Testis (tissue), 2 donors: ENCODE measurements around the gene BBLN.

Source experiments
- POLR2A ChIP-seq: fragments of 450-650 bp; IDR thresholded peaks from one replicate; pipeline ENCODE4 v1.6.1; 2017; ENCODE audit warnings: antibody characterized with exemption, mild to moderate bottlenecking, moderate library complexity
- TF ChIP-seq, protein P1 (sequence below), 3 experiments: fragments of 450-650 bp in 2 of 3; fragments of 200-600 bp in 1 of 3; sonication (generic) in 1 of 3; IDR thresholded peaks; one replicate each; pipeline ENCODE4 v1.5.1; 2016 to 2019; ENCODE audit warnings: antibody characterized with exemption in 3 of 3, mild to moderate bottlenecking in 2 of 3, moderate library complexity in 1 of 3

DNA sequence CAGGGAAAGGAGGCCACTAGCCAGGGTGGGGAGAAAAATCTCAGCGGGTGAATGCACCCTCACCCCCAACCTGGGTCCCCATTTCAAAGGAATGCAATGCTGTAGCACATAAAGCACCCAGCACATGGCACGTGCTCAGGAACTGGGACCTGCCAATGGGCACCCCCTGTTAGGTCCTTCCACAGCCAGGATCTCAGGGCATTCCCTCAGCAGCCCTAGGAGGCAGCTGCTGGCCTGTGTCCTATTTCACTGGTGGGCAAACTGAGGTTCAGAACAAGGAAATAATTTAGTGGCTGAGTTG, 51.9 kb downstream of the BBLN start:
- no peak for TF ChIP-seq POLR2A
- TF ChIP-seq, protein P1, sequence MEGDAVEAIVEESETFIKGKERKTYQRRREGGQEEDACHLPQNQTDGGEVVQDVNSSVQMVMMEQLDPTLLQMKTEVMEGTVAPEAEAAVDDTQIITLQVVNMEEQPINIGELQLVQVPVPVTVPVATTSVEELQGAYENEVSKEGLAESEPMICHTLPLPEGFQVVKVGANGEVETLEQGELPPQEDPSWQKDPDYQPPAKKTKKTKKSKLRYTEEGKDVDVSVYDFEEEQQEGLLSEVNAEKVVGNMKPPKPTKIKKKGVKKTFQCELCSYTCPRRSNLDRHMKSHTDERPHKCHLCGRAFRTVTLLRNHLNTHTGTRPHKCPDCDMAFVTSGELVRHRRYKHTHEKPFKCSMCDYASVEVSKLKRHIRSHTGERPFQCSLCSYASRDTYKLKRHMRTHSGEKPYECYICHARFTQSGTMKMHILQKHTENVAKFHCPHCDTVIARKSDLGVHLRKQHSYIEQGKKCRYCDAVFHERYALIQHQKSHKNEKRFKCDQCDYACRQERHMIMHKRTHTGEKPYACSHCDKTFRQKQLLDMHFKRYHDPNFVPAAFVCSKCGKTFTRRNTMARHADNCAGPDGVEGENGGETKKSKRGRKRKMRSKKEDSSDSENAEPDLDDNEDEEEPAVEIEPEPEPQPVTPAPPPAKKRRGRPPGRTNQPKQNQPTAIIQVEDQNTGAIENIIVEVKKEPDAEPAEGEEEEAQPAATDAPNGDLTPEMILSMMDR (IDR thresholded peaks at IDR 0.05) = no peak
